GM23248 (cell line): ENCODE results near the gene SMIM13.

Source experiments
- EZH2 ChIP-seq: fragments of 200-600 bp; sonication (generic); IDR thresholded peaks from 2 replicates; pipeline ENCODE4 v1.6.1; 2018; ENCODE audit warnings: antibody characterized with exemption, mild to moderate bottlenecking; ENCODE audit not compliant: insufficient read depth, poor library complexity, severe bottlenecking
- EZH2phosphoT487 ChIP-seq: fragments of 200-600 bp; sonication (generic); IDR thresholded peaks from 2 replicates; pipeline ENCODE4 v1.6.1; 2018; ENCODE audit warnings: antibody characterized with exemption, moderate library complexity, mild to moderate bottlenecking, low read depth; ENCODE audit not compliant: insufficient read depth

- TF ChIP-seq EZH2 (no peak), EZH2phosphoT487 (no peak)
Observed at GRCh38 chr6:11140056-11140455, 46.4 kb downstream of the SMIM13 start.
